HepG2 (cell line): Measurements from ENCODE around the gene ACTR10. TPM values are rescaled to one million over a fixed set of nuclear protein-coding genes. Genes with fewer than 3 reads are reported as not detected.

ENCODE experiments used
- CREB1 ChIP-seq, 2 experiments: fragments of 450-650 bp in 1 of 2; IDR thresholded peaks; 2 replicates each; pipeline ENCODE4 v1.6.1; 2016 to 2017; ENCODE audit warnings: control low read depth in 1 of 2, mild to moderate bottlenecking in 1 of 2, missing compliant biosample characterization in 1 of 2, missing genetic modification characterization in 1 of 2
- CREM ChIP-seq, 2 experiments: sonication (generic) in 1 of 2; formaldehyde crosslinking in 1 of 2; IDR thresholded peaks; 2 replicates each; pipeline versions ENCODE4 v1.4.0 to v1.6.1; 2016 to 2020; ENCODE audit warnings: antibody characterized with exemption in 1 of 2, mild to moderate bottlenecking in 1 of 2, missing genetic modification reagents in 1 of 2
- CSRNP1 ChIP-seq: sonication (generic); formaldehyde crosslinking; IDR thresholded peaks from 2 replicates; pipeline ENCODE4 v1.8.1; 2023; ENCODE audit warnings: mild to moderate bottlenecking, missing genetic modification reagents
- DPF2 ChIP-seq: sonication (generic); formaldehyde crosslinking; IDR thresholded peaks from 2 replicates; pipeline ENCODE4 v1.4.0; 2020; ENCODE audit warnings: mild to moderate bottlenecking, low read depth, missing genetic modification reagents, borderline replicate concordance
- FOXA3 ChIP-seq: IDR thresholded peaks from 2 replicates; pipeline ENCODE4 v1.6.1; 2016; ENCODE audit warnings: missing genetic modification reagents, missing compliant biosample characterization
- GABPB1 ChIP-seq: IDR thresholded peaks from 2 replicates; pipeline ENCODE4 v1.6.1; 2016; ENCODE audit warnings: mild to moderate bottlenecking, missing genetic modification reagents, moderate library complexity, missing compliant biosample characterization
- HDAC6 ChIP-seq: fragments of 200-600 bp; sonication (generic); IDR thresholded peaks from 2 replicates; pipeline ENCODE4 v1.7.0; 2017; ENCODE audit warnings: mild to moderate bottlenecking, antibody characterized with exemption, low read length, low read depth
- JUND ChIP-seq: sonication (generic); formaldehyde crosslinking; IDR thresholded peaks from 2 replicates; pipeline ENCODE4 v1.8.0; 2022; ENCODE audit warnings: mild to moderate bottlenecking, missing genetic modification reagents
- KDM4B ChIP-seq: sonication (generic); formaldehyde crosslinking; IDR thresholded peaks from 2 replicates; pipeline ENCODE4 v1.4.0; 2020; ENCODE audit warnings: missing genetic modification reagents
- KDM5A ChIP-seq: fragments of 200-600 bp; sonication (generic); IDR thresholded peaks from 2 replicates; pipeline ENCODE4 v1.7.0; 2018; ENCODE audit warnings: antibody characterized with exemption, mild to moderate bottlenecking, low read length, borderline replicate concordance
- NFKB2 ChIP-seq: sonication (generic); formaldehyde crosslinking; IDR thresholded peaks from 2 replicates; pipeline ENCODE4 v1.4.0; 2020; ENCODE audit warnings: missing genetic modification reagents, borderline replicate concordance
- RBM22 ChIP-seq: fragments of 200-400 bp; formaldehyde crosslinking; optimal IDR thresholded peaks from 2 replicates; pipeline ENCODE3; 2017; ENCODE audit warnings: mild to moderate bottlenecking, low read length, moderate library complexity
- RBM39 ChIP-seq: fragments of 200-400 bp; formaldehyde crosslinking; IDR thresholded peaks from one replicate; pipeline ENCODE4 v1.6.1; 2018; ENCODE audit warnings: antibody characterized with exemption, mild to moderate bottlenecking, low read depth, low read length; ENCODE audit not compliant: poor library complexity, severe bottlenecking
- RNF2 ChIP-seq: fragments of 450-650 bp; conservative IDR thresholded peaks from 2 replicates; pipeline ENCODE4 v1.6.1; 2016; ENCODE audit warnings: low read depth
- SNAPC5 ChIP-seq: sonication (generic); formaldehyde crosslinking; IDR thresholded peaks from 2 replicates; pipeline ENCODE4 v1.8.1; 2023; ENCODE audit warnings: mild to moderate bottlenecking, missing genetic modification reagents, borderline replicate concordance
- SP4 ChIP-seq: sonication (generic); formaldehyde crosslinking; IDR thresholded peaks from 2 replicates; pipeline ENCODE4 v1.8.1; 2023; ENCODE audit warnings: mild to moderate bottlenecking, missing genetic modification reagents
- TBL1XR1 ChIP-seq: fragments of 150-350 bp; IDR thresholded peaks from 2 replicates; pipeline ENCODE4 v1.6.1; 2014; ENCODE audit warnings: borderline replicate concordance, low read length; ENCODE audit not compliant: partially characterized antibody
- ZC3H13 ChIP-seq: sonication (generic); formaldehyde crosslinking; IDR thresholded peaks from 2 replicates; pipeline ENCODE4 v1.8.1; 2023; ENCODE audit warnings: mild to moderate bottlenecking, missing genetic modification reagents, moderate library complexity
- ZFP36L2 ChIP-seq: sonication (generic); formaldehyde crosslinking; IDR thresholded peaks from 2 replicates; pipeline ENCODE4 v1.4.0; 2020; ENCODE audit warnings: missing genetic modification reagents
- ZFYVE20 ChIP-seq: sonication (generic); formaldehyde crosslinking; IDR thresholded peaks from 2 replicates; pipeline ENCODE4 v1.8.0; 2023; ENCODE audit warnings: low read depth, mild to moderate bottlenecking, moderate library complexity, missing genetic modification reagents, borderline replicate concordance
- ZNF230 ChIP-seq: sonication (generic); formaldehyde crosslinking; IDR thresholded peaks from 2 replicates; pipeline ENCODE4 v1.4.0; 2020; ENCODE audit warnings: mild to moderate bottlenecking, missing genetic modification reagents
- ZNF362 ChIP-seq: sonication (generic); formaldehyde crosslinking; IDR thresholded peaks from 2 replicates; pipeline ENCODE4 v1.4.0; 2020; ENCODE audit warnings: missing genetic modification reagents, mild to moderate bottlenecking, borderline replicate concordance
- ZNF501 ChIP-seq: sonication (generic); formaldehyde crosslinking; IDR thresholded peaks from 2 replicates; pipeline ENCODE4 v1.5.1; 2020; ENCODE audit warnings: mild to moderate bottlenecking, moderate library complexity, missing genetic modification reagents
- ZNF552 ChIP-seq: sonication (generic); formaldehyde crosslinking; IDR thresholded peaks from 2 replicates; pipeline ENCODE4 v1.9.0; 2022; ENCODE audit warnings: missing genetic modification reagents, mild to moderate bottlenecking, borderline replicate concordance
- ZNF644 ChIP-seq: IDR thresholded peaks from 2 replicates; pipeline ENCODE4 v1.6.1; 2016; ENCODE audit warnings: low read depth
- ZNF878 ChIP-seq: sonication (generic); formaldehyde crosslinking; IDR thresholded peaks from 2 replicates; pipeline ENCODE4 v1.8.1; 2023; ENCODE audit warnings: mild to moderate bottlenecking, missing genetic modification reagents, moderate library complexity
- ZZZ3 ChIP-seq: sonication (generic); formaldehyde crosslinking; IDR thresholded peaks from 2 replicates; pipeline ENCODE4 v1.4.0; 2020; ENCODE audit warnings: missing genetic modification reagents, mild to moderate bottlenecking, borderline replicate concordance
- polyA plus RNA-seq, 8 experiments: library from polyadenylated mRNA; depleted of rRNA in 3 of 8; stranded (reverse) in 7 of 8; unstranded in 1 of 8; fragments of >200 nt; fragmentation: Illumina TruSeq in 4 of 8; extraction: Trizol in 4 of 8; gene quantifications; 2 replicates each; pipeline versions ENCODE4 v1.2.1 to v1.2.3, GENCODE V29; 2011 to 2016; ENCODE audit warnings: low read depth in 4 of 8, missing spikeins in 1 of 8, mixed read lengths in 1 of 8; ENCODE audit not compliant: insufficient read depth in 1 of 8
- total RNA-seq, 5 experiments: library from RNA; depleted of rRNA; stranded (reverse); fragments of >200 nt; fragmentation: Illumina TruSeq; extraction: Trizol; gene quantifications; 2 replicates each; pipeline ENCODE4 v1.2.3, GENCODE V29; 2016; ENCODE audit warnings: low read depth in 1 of 5

ACTR10 gene
- total and polyA plus RNA-seq, 2 of the 13 experiments (the other 11 are each of a cell fraction or from before 2014, with no cell fraction given) = 30.0 to 41.3 TPM

- TF ChIP-seq ZNF362 (CRISPR knock-in tag) (peak; percentile 45; the same call in 1 of the 2 replicates), KDM5A (no peak), CREM (IDR thresholded peaks at IDR 0.05) (peak; percentile 44; the same call in 1 of the 2 replicates), CREM (CRISPR knock-in tag; IDR thresholded peaks at IDR 0.05) (no peak), ZNF230 (CRISPR knock-in tag) (no peak; the same call in 1 of the 2 replicates), ZFYVE20 (CRISPR knock-in tag) (no peak), JUND (CRISPR knock-in tag) (no peak), RNF2 (no peak), TBL1XR1 (no peak), ZNF878 (CRISPR knock-in tag) (0 out of 2 replicates have a peak, but pooled peaks have one; percentile 23), ZNF552 (CRISPR knock-in tag) (no peak), KDM4B (CRISPR knock-in tag) (no peak), ZNF644 (CRISPR knock-in tag) (peak; percentile 90), DPF2 (peak; percentile 58; the same call in 1 of the 2 replicates), FOXA3 (CRISPR knock-in tag) (peak; percentile 87), ZNF501 (CRISPR knock-in tag) (no peak), NFKB2 (CRISPR knock-in tag) (no peak), SNAPC5 (CRISPR knock-in tag) (no peak), ZZZ3 (CRISPR knock-in tag) (no peak), GABPB1 (CRISPR knock-in tag) (0 out of 2 replicates have a peak, but pooled peaks have one; percentile 19), ZC3H13 (CRISPR knock-in tag) (no peak), HDAC6 (no peak), SP4 (CRISPR knock-in tag) (no peak), CREB1 (IDR thresholded peaks at IDR 0.05) (no peak), CREB1 (CRISPR knock-in tag; IDR thresholded peaks at IDR 0.05) (peak; percentile 12; the same call in 1 of the 2 replicates), CSRNP1 (no peak), ZFP36L2 (CRISPR knock-in tag) (no peak), RBM39 (no peak), RBM22 (peak; percentile 89)
Measured at GRCh38 chr14:58272588-58273372, 72.8 kb downstream of the ACTR10 start (continued).
